Measurements from ENCODE around the gene CLHC1. TPM values are rescaled to one million over a fixed set of nuclear protein-coding genes. Genes with fewer than 3 reads are reported as not detected.
"Not testable (repeated sequence)": the region's sequence is repeated elsewhere in the genome, so short reads cannot be mapped to it uniquely, and the experiment has no call there.

Gene CLHC1
- total and polyA plus RNA-seq, 8 donors: 2.9 to 20.0 (median 7.0) TPM

GRCh38 chr2:55133467-55134315 is 98.4 kb downstream of the CLHC1 start:
- intact Hi-C loops (cut with DNase I): no loop called here
- 55 to 68% methylated on average over 10 of the region's 10 CpGs for WGBS, 2 donors
- H3K4me1 ChIP-seq: peaks cover 0 to 21% (median 0%) of the 10 kb centered on the region in 3 donors
- no peaks in the 10 kb centered on the region for H3K27me3 ChIP-seq
- H3K4me3 ChIP-seq: peak overlapping the region in 1 of 4 donors; percentile 19
- no peaks in the 10 kb centered on the region for H3K36me3 ChIP-seq
- TF ChIP-seq CTCF (IDR thresholded peaks at IDR 0.05): no peak
- DNase-seq: no peak
- no peak for FAIRE-seq
- no peaks in the 10 kb centered on the region for H3K9me3 ChIP-seq
- peak overlapping the region in 2 of 4 donors; percentile 60 to 62 for H3K27ac ChIP-seq
- peak in 3 of 4 donors; percentile 60 to 80 (median 74) for ATAC-seq

GRCh38 chr2:55130849-55131248 is 101.2 kb downstream of the CLHC1 start:
- no peaks in the 10 kb centered on the region for H3K36me3 ChIP-seq
- intact Hi-C loops (cut with DNase I): no loop called here
- no peaks in the 10 kb centered on the region for H3K27me3 ChIP-seq
- ATAC-seq (no peak), DNase-seq (no peak), FAIRE-seq (no peak)
- H3K4me3 ChIP-seq: no peak overlapping the region
- TF ChIP-seq CTCF (IDR thresholded peaks at IDR 0.05): no peak
- 83 to 88% methylated on average over 1 of the region's 1 CpG for WGBS, 2 donors
- H3K9me3 ChIP-seq: no peaks in the 10 kb centered on the region
- peaks cover 0 to 14% (median 0%) of the 10 kb centered on the region in 3 donors for H3K4me1 ChIP-seq
- no peak overlapping the region for H3K27ac ChIP-seq

GRCh38 chr2:55126643-55127042 is 105.5 kb downstream of the CLHC1 start:
- WGBS, 2 donors: 88 to 94% methylated on average over 4 of the region's 4 CpGs
- FAIRE-seq; H3K4me1 ChIP-seq; H3K36me3 ChIP-seq; H3K27me3 ChIP-seq; intact Hi-C loops (cut with DNase I); H3K9me3 ChIP-seq; H3K27ac ChIP-seq; ATAC-seq; H3K4me3 ChIP-seq; DNase-seq: not testable (repeated sequence)

Other genes with a start within 250 kb of the CLHC1 start
- 100 to 1,000 TPM in 1 of 6 donors, 10 to 100 TPM in 5; 38.3 to 105 (median 77.3) TPM for gene RTN4, start 181.8 kb downstream of the CLHC1 start, total RNA-seq
- gene RTN4, start 181.8 kb downstream of the CLHC1 start, polyA plus RNA-seq: 10 to 100 TPM; 59.2 to 97.8 TPM
- gene RPS27A, start 395 bp upstream of the CLHC1 start, total RNA-seq: 100 to 1,000 TPM; 501 to 776 (median 622) TPM
- gene RPS27A, start 395 bp upstream of the CLHC1 start, polyA plus RNA-seq: 1,000 to 10,000 TPM in 1 of 2 donors, 100 to 1,000 TPM in 1; 587 to 1,369 TPM
- 10 to 100 TPM; 13.6 to 22.9 (median 16.7) TPM for gene MTIF2, start 36.9 kb upstream of the CLHC1 start, total RNA-seq
- gene MTIF2, start 36.9 kb upstream of the CLHC1 start, polyA plus RNA-seq: 10 to 100 TPM; 16.2 to 20.6 TPM
- 10 to 100 TPM; 12.7 to 30.1 (median 19.9) TPM for gene CCDC88A, start 187.6 kb upstream of the CLHC1 start, total RNA-seq
- gene CCDC88A, start 187.6 kb upstream of the CLHC1 start, polyA plus RNA-seq: 10 to 100 TPM; 10.2 to 21.1 TPM